ENCODE measurements around the gene AMH.
"Not testable (repeated sequence)": the region's sequence is repeated elsewhere in the genome, so short reads cannot be mapped to it uniquely, and the experiment has no call there.

The AMH gene

GRCh38 chr19:2249010-2249866 is at the start of gene AMH:
AMH (plus strand) TSS chr19:2249323; CDS start chr19:2249333, 10 bp downstream.
- Histone ChIP-seq H3K27ac (ENCODE audit: low read depth, low read length) (no peak within 1 kb of the TSS), H3K27me3 (ENCODE audit: control insufficient read depth in 1 of 2, insufficient read depth in 2 of 2, low read length in 2 of 2) (peaks cover 48% of the 10 kb centered on the region in 2 donors), H3K4me3 (ENCODE audit: low read depth in 1 of 2, low read length in 2 of 2) (no peak within 1 kb of the TSS), H3K4me1 (ENCODE audit: control insufficient read depth in 1 of 2, insufficient read depth in 2 of 2, low read length in 2 of 2) (peaks cover 5 to 20% of the 10 kb centered on the region in 2 donors), H3K36me3 (ENCODE audit: control insufficient read depth in 1 of 2, insufficient read depth in 2 of 2, low read length in 2 of 2) (peaks cover 21 to 33% of the 10 kb centered on the region in 2 donors), H3K9me3 (ENCODE audit: control insufficient read depth in 1 of 2, low read length in 2 of 2) (no peaks in the 10 kb centered on the region), H3K9ac (ENCODE audit: low read depth in 1 of 2, low read length in 2 of 2) (no peak within 1 kb of the TSS)

- no peak overlapping the region for H3K4me3 ChIP-seq (ENCODE audit: low read depth in 1 of 2, low read length in 2 of 2)
- peaks cover 22 to 72% of the 10 kb centered on the region in 2 donors for H3K36me3 ChIP-seq (ENCODE audit: control insufficient read depth in 1 of 2, insufficient read depth in 2 of 2, low read length in 2 of 2)
- H3K4me1 ChIP-seq (ENCODE audit: control insufficient read depth in 1 of 2, insufficient read depth in 2 of 2, low read length in 2 of 2), result no peaks in the 10 kb centered on the region
- no peak overlapping the region for H3K9ac ChIP-seq (ENCODE audit: low read depth in 1 of 2, low read length in 2 of 2)
- H3K27me3 ChIP-seq (ENCODE audit: control insufficient read depth in 1 of 2, insufficient read depth in 2 of 2, low read length in 2 of 2), result no peaks in the 10 kb centered on the region
- no peak overlapping the region for H3K27ac ChIP-seq (ENCODE audit: low read depth, low read length)
- H3K9me3 ChIP-seq (ENCODE audit: control insufficient read depth in 1 of 2, low read length in 2 of 2), result no peaks in the 10 kb centered on the region
Observed at GRCh38 chr19:2199861-2200623, 49.1 kb upstream of the AMH start.

- H3K27me3 ChIP-seq (ENCODE audit: control insufficient read depth in 1 of 2, insufficient read depth in 2 of 2, low read length in 2 of 2); H3K27ac ChIP-seq (ENCODE audit: low read depth, low read length); H3K9ac ChIP-seq (ENCODE audit: low read depth in 1 of 2, low read length in 2 of 2); H3K9me3 ChIP-seq (ENCODE audit: control insufficient read depth in 1 of 2, low read length in 2 of 2); H3K4me1 ChIP-seq (ENCODE audit: control insufficient read depth in 1 of 2, insufficient read depth in 2 of 2, low read length in 2 of 2); H3K4me3 ChIP-seq (ENCODE audit: low read depth in 1 of 2, low read length in 2 of 2): not testable (repeated sequence)
- H3K36me3 ChIP-seq (ENCODE audit: control insufficient read depth in 1 of 2, insufficient read depth in 2 of 2, low read length in 2 of 2), result peaks cover 15 to 69% of the 10 kb centered on the region in 2 donors
Observed at GRCh38 chr19:2200624-2201294, 48.4 kb upstream of the AMH start.

- Histone ChIP-seq H3K27ac (ENCODE audit: low read depth, low read length) (no peak overlapping the region), H3K4me3 (ENCODE audit: low read depth in 1 of 2, low read length in 2 of 2) (no peak overlapping the region), H3K4me1 (ENCODE audit: control insufficient read depth in 1 of 2, insufficient read depth in 2 of 2, low read length in 2 of 2) (no peaks in the 10 kb centered on the region), H3K9ac (ENCODE audit: low read depth in 1 of 2, low read length in 2 of 2) (no peak overlapping the region), H3K27me3 (ENCODE audit: control insufficient read depth in 1 of 2, insufficient read depth in 2 of 2, low read length in 2 of 2) (no peaks in the 10 kb centered on the region), H3K9me3 (ENCODE audit: control insufficient read depth in 1 of 2, low read length in 2 of 2) (no peaks in the 10 kb centered on the region), H3K36me3 (ENCODE audit: control insufficient read depth in 1 of 2, insufficient read depth in 2 of 2, low read length in 2 of 2) (peaks cover 11 to 66% of the 10 kb centered on the region in 2 donors)
Observed at GRCh38 chr19:2201473-2202148, 47.5 kb upstream of the AMH start.

GRCh38 chr19:2202366-2202765 is 46.8 kb upstream of the AMH start:
- Histone ChIP-seq H3K27ac (ENCODE audit: low read depth, low read length) (no peak overlapping the region), H3K36me3 (ENCODE audit: control insufficient read depth in 1 of 2, insufficient read depth in 2 of 2, low read length in 2 of 2) (peaks cover 11 to 66% of the 10 kb centered on the region in 2 donors), H3K9me3 (ENCODE audit: control insufficient read depth in 1 of 2, low read length in 2 of 2) (no peaks in the 10 kb centered on the region), H3K4me1 (ENCODE audit: control insufficient read depth in 1 of 2, insufficient read depth in 2 of 2, low read length in 2 of 2) (no peaks in the 10 kb centered on the region), H3K27me3 (ENCODE audit: control insufficient read depth in 1 of 2, insufficient read depth in 2 of 2, low read length in 2 of 2) (no peaks in the 10 kb centered on the region), H3K4me3 (ENCODE audit: low read depth in 1 of 2, low read length in 2 of 2) (no peak overlapping the region), H3K9ac (ENCODE audit: low read depth in 1 of 2, low read length in 2 of 2) (no peak overlapping the region)

- no peaks in the 10 kb centered on the region for H3K9me3 ChIP-seq (ENCODE audit: control insufficient read depth in 1 of 2, low read length in 2 of 2)
- peaks cover 30 to 81% of the 10 kb centered on the region in 2 donors for H3K36me3 ChIP-seq (ENCODE audit: control insufficient read depth in 1 of 2, insufficient read depth in 2 of 2, low read length in 2 of 2)
- H3K4me3 ChIP-seq (ENCODE audit: low read depth in 1 of 2, low read length in 2 of 2), result no peak overlapping the region
- H3K27ac ChIP-seq (ENCODE audit: low read depth, low read length), result no peak overlapping the region
- H3K27me3 ChIP-seq (ENCODE audit: control insufficient read depth in 1 of 2, insufficient read depth in 2 of 2, low read length in 2 of 2), result no peaks in the 10 kb centered on the region
- peaks cover 5 to 9% of the 10 kb centered on the region in 2 donors for H3K4me1 ChIP-seq (ENCODE audit: control insufficient read depth in 1 of 2, insufficient read depth in 2 of 2, low read length in 2 of 2)
- H3K9ac ChIP-seq (ENCODE audit: low read depth in 1 of 2, low read length in 2 of 2), result no peak overlapping the region
Observed at GRCh38 chr19:2207008-2207407, 42.1 kb upstream of the AMH start.

GRCh38 chr19:2207991-2208860 is 40.9 kb upstream of the AMH start:
- Histone ChIP-seq H3K9ac (ENCODE audit: low read depth in 1 of 2, low read length in 2 of 2) (no peak overlapping the region), H3K27me3 (ENCODE audit: control insufficient read depth in 1 of 2, insufficient read depth in 2 of 2, low read length in 2 of 2) (no peaks in the 10 kb centered on the region), H3K4me3 (ENCODE audit: low read depth in 1 of 2, low read length in 2 of 2) (no peak overlapping the region), H3K9me3 (ENCODE audit: control insufficient read depth in 1 of 2, low read length in 2 of 2) (no peaks in the 10 kb centered on the region), H3K27ac (ENCODE audit: low read depth, low read length) (no peak overlapping the region), H3K36me3 (ENCODE audit: control insufficient read depth in 1 of 2, insufficient read depth in 2 of 2, low read length in 2 of 2) (peaks cover 24 to 73% of the 10 kb centered on the region in 2 donors), H3K4me1 (ENCODE audit: control insufficient read depth in 1 of 2, insufficient read depth in 2 of 2, low read length in 2 of 2) (peaks cover 8 to 14% of the 10 kb centered on the region in 2 donors)

GRCh38 chr19:2208975-2209374 is 40.1 kb upstream of the AMH start:
- Histone ChIP-seq H3K27ac (ENCODE audit: low read depth, low read length) (no peak overlapping the region), H3K4me1 (ENCODE audit: control insufficient read depth in 1 of 2, insufficient read depth in 2 of 2, low read length in 2 of 2) (peaks cover 16 to 21% of the 10 kb centered on the region in 2 donors), H3K4me3 (ENCODE audit: low read depth in 1 of 2, low read length in 2 of 2) (no peak overlapping the region), H3K36me3 (ENCODE audit: control insufficient read depth in 1 of 2, insufficient read depth in 2 of 2, low read length in 2 of 2) (peaks cover 20 to 67% of the 10 kb centered on the region in 2 donors), H3K27me3 (ENCODE audit: control insufficient read depth in 1 of 2, insufficient read depth in 2 of 2, low read length in 2 of 2) (no peaks in the 10 kb centered on the region), H3K9me3 (ENCODE audit: control insufficient read depth in 1 of 2, low read length in 2 of 2) (no peaks in the 10 kb centered on the region), H3K9ac (ENCODE audit: low read depth in 1 of 2, low read length in 2 of 2) (no peak overlapping the region)

- Histone ChIP-seq H3K27ac (ENCODE audit: low read depth, low read length) (no peak overlapping the region), H3K36me3 (ENCODE audit: control insufficient read depth in 1 of 2, insufficient read depth in 2 of 2, low read length in 2 of 2) (peaks cover 24 to 67% of the 10 kb centered on the region in 2 donors), H3K9ac (ENCODE audit: low read depth in 1 of 2, low read length in 2 of 2) (no peak overlapping the region), H3K4me1 (ENCODE audit: control insufficient read depth in 1 of 2, insufficient read depth in 2 of 2, low read length in 2 of 2) (peaks cover 16 to 21% of the 10 kb centered on the region in 2 donors), H3K9me3 (ENCODE audit: control insufficient read depth in 1 of 2, low read length in 2 of 2) (no peaks in the 10 kb centered on the region), H3K4me3 (ENCODE audit: low read depth in 1 of 2, low read length in 2 of 2) (no peak overlapping the region), H3K27me3 (ENCODE audit: control insufficient read depth in 1 of 2, insufficient read depth in 2 of 2, low read length in 2 of 2) (no peaks in the 10 kb centered on the region)
Observed at GRCh38 chr19:2209408-2209807, 39.7 kb upstream of the AMH start.

All from duodenal mucosa (tissue), 2 donors.